Hematopoietic multipotent progenitor cell treated with erythropoietin and hydrocortisone succinate and interleukin-3 and kit ligand, for 6 days (in vitro differentiated cells): ENCODE results near the gene UBE2D2.

Experiments
- DNase-seq: peaks from one replicate; pipeline ENCODE4 v3.0.0-alpha.2; 2015

UBE2D2 gene

GRCh38 chr5:139649082-139649991 lies 88.2 kb downstream of the UBE2D2 start:
- DNase-seq = peak; percentile 64

GRCh38 chr5:139650031-139650688 lies 89.0 kb downstream of the UBE2D2 start:
- peak; percentile 62 for DNase-seq

GRCh38 chr5:139650689-139651042 lies 89.5 kb downstream of the UBE2D2 start:
- no peak for DNase-seq

- DNase-seq = no peak
Measured at GRCh38 chr5:139651043-139651834, 90.1 kb downstream of the UBE2D2 start.

GRCh38 chr5:139651853-139652787 lies 91.0 kb downstream of the UBE2D2 start:
- peak; percentile 84 for DNase-seq

GRCh38 chr5:139652788-139653241 lies 91.7 kb downstream of the UBE2D2 start:
- DNase-seq = no peak

- DNase-seq = no peak
Measured at GRCh38 chr5:139653616-139654015, 92.5 kb downstream of the UBE2D2 start.

GRCh38 chr5:139654464-139654863 lies 93.3 kb downstream of the UBE2D2 start:
- no peak for DNase-seq

GRCh38 chr5:139654871-139655491 lies 93.8 kb downstream of the UBE2D2 start:
- no peak for DNase-seq

- DNase-seq = no peak
Measured at GRCh38 chr5:139655727-139656271, 94.7 kb downstream of the UBE2D2 start.

- DNase-seq = peak; percentile 72
Measured at GRCh38 chr5:139657363-139658321, 96.5 kb downstream of the UBE2D2 start.

- DNase-seq = no peak
Measured at GRCh38 chr5:139658501-139658927, 97.4 kb downstream of the UBE2D2 start.

- DNase-seq = peak; percentile 64
Measured at GRCh38 chr5:139658928-139659667, 98.0 kb downstream of the UBE2D2 start.

- no peak for DNase-seq
Measured at GRCh38 chr5:139659695-139660101, 98.6 kb downstream of the UBE2D2 start.

GRCh38 chr5:139660105-139660922 lies 99.2 kb downstream of the UBE2D2 start:
- peak; percentile 74 for DNase-seq

- DNase-seq = peak; percentile 95
Measured at GRCh38 chr5:139660923-139661814, 100.0 kb downstream of the UBE2D2 start.

GRCh38 chr5:139662617-139663016 lies 101.5 kb downstream of the UBE2D2 start:
- no peak for DNase-seq
